ENCODE results near the gene LARGE1.

LARGE1 gene

DNA sequence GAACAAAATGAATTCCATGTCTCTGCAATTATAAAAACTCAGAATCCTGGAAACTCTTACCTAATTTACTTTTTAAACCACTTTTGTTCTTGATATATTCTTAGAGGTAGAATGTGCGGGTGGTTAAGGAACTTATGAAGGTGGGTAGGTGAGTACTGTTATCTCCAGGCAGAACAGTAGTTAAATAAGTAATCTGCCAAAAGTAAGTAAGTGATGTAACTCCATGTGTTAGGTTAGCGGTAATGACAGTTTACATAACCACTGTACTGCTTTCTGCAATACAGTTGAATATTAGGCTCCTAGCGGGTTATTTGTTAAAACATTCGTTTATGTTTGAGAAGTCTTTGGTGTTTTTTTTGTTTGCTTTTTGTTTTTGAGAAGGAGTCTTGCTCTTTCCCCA lies 7.1 kb downstream of the LARGE1 start:
- TF ChIP-seq CTCF (IDR thresholded peaks at IDR 0.05; ENCODE audit: low read depth, low read length, missing control alignments) = no peak
- in situ Hi-C loops (cut with HindIII; ENCODE audit: low pct_ligation_motif_present, low sequenced_read_pairs) = no loop called here
- Histone ChIP-seq H3K27ac (no peak overlapping the region), H3K27me3 (replicated peaks) (no peaks in the 10 kb centered on the region), H3K36me3 (replicated peaks) (no peaks in the 10 kb centered on the region), H3K4me3 (ENCODE audit: low read depth, low read length) (no peak overlapping the region)
- no peak for DNase-seq

- H3K27ac ChIP-seq = no peak overlapping the region
- H3K36me3 ChIP-seq (replicated peaks) = no peaks in the 10 kb centered on the region
- TF ChIP-seq CTCF (IDR thresholded peaks at IDR 0.05; ENCODE audit: low read depth, low read length, missing control alignments) = no peak
- no peak for DNase-seq
- no peak overlapping the region for H3K4me3 ChIP-seq (ENCODE audit: low read depth, low read length)
- no peaks in the 10 kb centered on the region for H3K27me3 ChIP-seq (replicated peaks)
- in situ Hi-C loops (cut with HindIII; ENCODE audit: low pct_ligation_motif_present, low sequenced_read_pairs) = no loop called here
Measured at GRCh38 chr22:33909911-33910310, 10.4 kb downstream of the LARGE1 start.

DNA sequence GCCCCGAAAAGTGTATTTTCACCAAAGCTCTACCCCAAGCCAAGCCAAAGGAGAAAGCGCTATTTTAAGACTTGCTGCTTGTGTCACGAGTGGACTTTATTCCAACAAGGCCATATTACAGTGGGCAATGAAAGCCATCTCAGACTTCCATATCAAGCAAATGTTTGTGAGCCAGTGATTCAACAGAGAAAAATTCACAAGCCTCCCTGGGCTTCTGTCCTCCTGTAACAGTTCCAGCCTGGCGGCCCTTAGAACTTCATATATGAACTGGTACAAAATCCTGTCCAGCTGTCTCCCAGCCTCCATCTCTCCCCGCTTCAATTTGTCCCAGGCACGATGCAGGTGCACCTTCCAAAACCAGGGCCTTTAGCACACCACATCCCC lies 11.2 kb downstream of the LARGE1 start:
- Histone ChIP-seq H3K27ac (no peak overlapping the region), H3K27me3 (replicated peaks) (no peaks in the 10 kb centered on the region), H3K36me3 (replicated peaks) (no peaks in the 10 kb centered on the region), H3K4me3 (ENCODE audit: low read depth, low read length) (no peak overlapping the region)
- in situ Hi-C loops (cut with HindIII; ENCODE audit: low pct_ligation_motif_present, low sequenced_read_pairs) = no loop called here
- no peak for TF ChIP-seq CTCF (IDR thresholded peaks at IDR 0.05; ENCODE audit: low read depth, low read length, missing control alignments)
- DNase-seq = peak; percentile 70

GRCh38 chr22:33908171-33909074 lies 11.9 kb downstream of the LARGE1 start:
- H3K27ac ChIP-seq = no peak overlapping the region
- no peaks in the 10 kb centered on the region for H3K27me3 ChIP-seq (replicated peaks)
- no peak for DNase-seq
- H3K4me3 ChIP-seq (ENCODE audit: low read depth, low read length) = no peak overlapping the region
- in situ Hi-C loops (cut with HindIII; ENCODE audit: low pct_ligation_motif_present, low sequenced_read_pairs) = no loop called here
- TF ChIP-seq CTCF (IDR thresholded peaks at IDR 0.05; ENCODE audit: low read depth, low read length, missing control alignments) = no peak
- no peaks in the 10 kb centered on the region for H3K36me3 ChIP-seq (replicated peaks)

GRCh38 chr22:33906954-33907353 lies 13.3 kb downstream of the LARGE1 start:
- Histone ChIP-seq H3K27ac (no peak overlapping the region), H3K4me3 (ENCODE audit: low read depth, low read length) (no peak overlapping the region), H3K36me3 (replicated peaks) (no peaks in the 10 kb centered on the region), H3K27me3 (replicated peaks) (no peaks in the 10 kb centered on the region)
- in situ Hi-C loops (cut with HindIII; ENCODE audit: low pct_ligation_motif_present, low sequenced_read_pairs) = no loop called here
- DNase-seq = no peak
- no peak for TF ChIP-seq CTCF (IDR thresholded peaks at IDR 0.05; ENCODE audit: low read depth, low read length, missing control alignments)

GRCh38 chr22:33906475-33906874 lies 13.8 kb downstream of the LARGE1 start:
- in situ Hi-C loops (cut with HindIII; ENCODE audit: low pct_ligation_motif_present, low sequenced_read_pairs) = no loop called here
- H3K27me3 ChIP-seq (replicated peaks) = no peaks in the 10 kb centered on the region
- no peak overlapping the region for H3K4me3 ChIP-seq (ENCODE audit: low read depth, low read length)
- TF ChIP-seq CTCF (IDR thresholded peaks at IDR 0.05; ENCODE audit: low read depth, low read length, missing control alignments) = no peak
- no peaks in the 10 kb centered on the region for H3K36me3 ChIP-seq (replicated peaks)
- DNase-seq = no peak
- H3K27ac ChIP-seq = no peak overlapping the region

Measured in brain microvascular endothelial cell (primary cell).